Duodenal mucosa (tissue), 2 donors: ENCODE data around the gene KIF26B.

Experiments
- H3K27ac ChIP-seq: one replicate; pipeline ENCODE4 v1.7.0; 2013; ENCODE audit warnings: low read depth, low read length
- H3K27me3 ChIP-seq, 2 donors: one replicate each; pipeline ENCODE4 v1.7.0; 2013; ENCODE audit warnings: low read length in 2 of 2, control low read depth in 1 of 2; ENCODE audit not compliant: insufficient read depth in 2 of 2, control insufficient read depth in 1 of 2
- H3K36me3 ChIP-seq, 2 donors: one replicate each; pipeline ENCODE4 v1.7.0; 2013; ENCODE audit warnings: low read length in 2 of 2, control low read depth in 1 of 2; ENCODE audit not compliant: insufficient read depth in 2 of 2, control insufficient read depth in 1 of 2
- H3K4me1 ChIP-seq, 2 donors: one replicate each; pipeline ENCODE4 v1.7.0; 2013; ENCODE audit warnings: low read length in 2 of 2, control low read depth in 1 of 2; ENCODE audit not compliant: insufficient read depth in 2 of 2, control insufficient read depth in 1 of 2
- H3K4me3 ChIP-seq, 2 donors: one replicate each; pipeline ENCODE4 v1.7.0; 2013; ENCODE audit warnings: low read length in 2 of 2, low read depth in 1 of 2
- H3K9ac ChIP-seq, 2 donors: one replicate each; pipeline ENCODE4 v1.7.0; 2013; ENCODE audit warnings: low read length in 2 of 2, low read depth in 1 of 2
- H3K9me3 ChIP-seq, 2 donors: one replicate each; pipeline ENCODE4 v1.7.0; 2013; ENCODE audit warnings: low read length in 2 of 2, control low read depth in 1 of 2; ENCODE audit not compliant: control insufficient read depth in 1 of 2

The KIF26B gene

DNA sequence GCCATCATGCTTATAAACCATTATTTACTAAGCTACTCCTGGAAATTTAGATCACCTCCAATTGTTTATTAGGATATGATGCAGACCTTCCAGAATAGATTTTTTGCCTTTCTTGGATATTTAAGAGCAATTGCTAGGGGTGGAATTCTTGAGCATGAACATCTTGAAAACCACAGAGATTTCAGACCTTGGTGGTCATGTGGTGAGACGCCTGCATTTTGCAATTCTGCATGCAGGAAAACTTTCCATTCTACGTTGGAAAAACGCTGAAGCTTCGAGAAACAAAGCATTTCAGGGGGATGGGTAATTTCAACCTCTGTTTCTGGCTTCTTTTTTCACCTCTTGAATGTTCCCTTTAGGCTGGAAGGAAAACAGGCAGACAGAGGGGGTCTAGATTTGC is 596.3 kb downstream of the KIF26B start:
- Histone ChIP-seq H3K4me1 (no peaks in the 10 kb centered on the region), H3K9me3 (no peaks in the 10 kb centered on the region), H3K27ac (no peak overlapping the region), H3K9ac (no peak overlapping the region), H3K36me3 (no peaks in the 10 kb centered on the region), H3K4me3 (no peak overlapping the region), H3K27me3 (no peaks in the 10 kb centered on the region)

DNA sequence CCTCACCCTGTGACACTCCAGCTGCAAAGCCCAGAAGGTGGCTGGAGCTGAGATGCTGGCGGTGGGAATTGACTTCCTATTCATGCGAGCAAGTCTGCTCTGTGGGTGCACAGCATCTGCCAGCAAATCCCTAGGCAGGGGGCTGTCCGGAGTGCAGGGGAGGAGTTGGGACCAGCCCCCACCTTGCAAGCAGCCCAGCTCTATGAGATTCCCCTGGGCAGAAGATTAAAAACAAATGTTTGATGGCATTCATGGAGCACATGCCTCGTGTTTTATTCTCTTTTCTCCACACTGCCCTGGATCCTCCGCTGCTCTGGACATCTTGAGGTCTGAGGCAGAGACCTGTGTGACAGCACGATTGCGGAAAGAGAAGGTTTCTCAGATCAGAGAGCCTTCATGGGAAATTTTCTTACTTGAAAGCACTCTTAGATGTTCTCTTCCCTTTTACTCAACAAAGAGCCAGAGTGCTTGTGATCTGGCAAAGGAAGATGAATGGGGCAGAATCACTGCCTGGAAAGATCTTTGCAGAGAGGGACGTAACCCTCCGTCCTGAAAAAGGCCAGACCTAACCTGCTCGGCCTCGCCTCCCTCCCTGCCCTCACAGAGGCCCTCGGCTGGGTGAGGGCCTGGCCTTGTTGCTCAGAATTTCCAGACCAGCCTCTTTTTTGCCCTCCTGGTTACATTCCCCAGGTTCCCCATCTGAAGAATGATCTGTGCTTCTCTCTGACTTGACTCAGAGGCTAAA is 597.1 kb downstream of the KIF26B start:
- H3K27ac ChIP-seq = no peak overlapping the region
- H3K9me3 ChIP-seq = no peaks in the 10 kb centered on the region
- H3K9ac ChIP-seq = no peak overlapping the region
- no peak overlapping the region for H3K4me3 ChIP-seq
- no peaks in the 10 kb centered on the region for H3K4me1 ChIP-seq
- H3K27me3 ChIP-seq = no peaks in the 10 kb centered on the region
- no peaks in the 10 kb centered on the region for H3K36me3 ChIP-seq

DNA sequence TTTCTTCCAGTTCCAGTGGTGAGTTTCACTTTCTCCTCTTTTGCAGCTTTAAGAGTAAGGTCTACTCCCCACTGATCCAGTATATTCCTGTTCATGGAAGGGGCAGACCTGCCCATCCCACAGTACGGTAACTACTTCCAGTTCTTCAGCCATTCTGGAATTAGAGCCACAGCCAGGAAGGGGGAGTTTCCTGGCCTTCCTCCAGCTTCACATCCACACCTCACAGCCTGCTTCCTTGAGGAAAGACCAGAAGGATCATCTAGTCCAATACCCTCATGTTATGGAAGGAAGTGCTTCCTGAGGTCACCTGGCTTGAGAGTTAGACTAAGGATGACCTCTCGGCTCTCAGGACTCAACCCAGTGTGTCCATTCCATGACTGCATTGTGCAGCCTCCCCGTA is 597.8 kb downstream of the KIF26B start:
- no peak overlapping the region for H3K9ac ChIP-seq
- H3K27ac ChIP-seq = no peak overlapping the region
- H3K4me1 ChIP-seq = no peaks in the 10 kb centered on the region
- H3K4me3 ChIP-seq = no peak overlapping the region
- no peaks in the 10 kb centered on the region for H3K9me3 ChIP-seq
- no peaks in the 10 kb centered on the region for H3K27me3 ChIP-seq
- H3K36me3 ChIP-seq = no peaks in the 10 kb centered on the region

DNA sequence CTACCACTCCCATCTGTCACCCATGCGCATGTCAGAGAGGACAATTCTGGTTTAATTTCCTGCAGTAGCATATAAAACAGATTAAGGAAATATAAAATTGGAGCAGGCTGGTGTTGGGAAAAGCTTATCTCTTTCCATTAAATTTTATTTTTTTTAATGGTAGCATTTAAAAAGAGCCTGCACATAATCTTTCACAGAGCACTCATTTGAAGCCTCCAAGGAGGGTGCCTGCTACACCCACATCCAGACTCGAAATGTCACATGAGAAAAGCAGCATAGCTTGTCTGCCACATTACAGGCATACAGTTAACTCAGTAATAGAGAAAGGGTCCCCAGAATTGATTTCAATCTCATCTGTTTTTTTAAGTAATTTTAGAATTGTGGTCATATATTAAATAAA is 599.0 kb downstream of the KIF26B start:
- H3K27me3 ChIP-seq = no peaks in the 10 kb centered on the region
- no peaks in the 10 kb centered on the region for H3K9me3 ChIP-seq
- H3K9ac ChIP-seq = no peak overlapping the region
- H3K36me3 ChIP-seq = no peaks in the 10 kb centered on the region
- H3K4me1 ChIP-seq = no peaks in the 10 kb centered on the region
- H3K27ac ChIP-seq = no peak overlapping the region
- H3K4me3 ChIP-seq = no peak overlapping the region

DNA sequence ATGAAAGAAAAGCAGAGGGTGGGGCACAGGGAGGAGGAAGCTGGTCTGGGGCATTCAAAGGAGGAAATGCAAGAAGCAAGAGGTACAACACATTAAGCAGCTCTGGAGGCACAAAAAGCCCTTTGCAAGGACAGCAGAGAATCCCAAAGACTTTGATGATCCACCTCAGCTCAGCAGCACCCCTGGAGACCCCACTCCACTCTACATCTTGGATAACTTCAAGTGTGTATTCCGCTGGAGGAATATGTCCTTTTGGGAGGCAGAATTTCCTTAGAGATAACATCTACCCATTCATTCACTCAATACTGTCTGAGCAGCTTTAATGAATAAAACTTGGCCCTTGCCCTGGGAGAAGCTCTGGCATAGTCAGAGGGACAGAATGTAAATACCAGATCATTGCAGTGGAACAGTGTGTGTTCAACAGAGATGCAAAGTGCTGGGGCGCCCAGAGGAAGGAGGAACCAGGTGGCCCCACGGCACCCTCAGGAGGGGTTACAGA is 599.7 kb downstream of the KIF26B start:
- H3K4me3 ChIP-seq = no peak overlapping the region
- H3K27me3 ChIP-seq = no peaks in the 10 kb centered on the region

More for the DNA sequence above, 599.7 kb downstream of the KIF26B start:
- H3K27ac ChIP-seq = no peak overlapping the region
- no peak overlapping the region for H3K9ac ChIP-seq
- H3K9me3 ChIP-seq = no peaks in the 10 kb centered on the region
- no peaks in the 10 kb centered on the region for H3K4me1 ChIP-seq
- H3K36me3 ChIP-seq = no peaks in the 10 kb centered on the region
